DMS114 treated with DMSO at 0.1 percent for 48 hours (cell line): Measurements from ENCODE around the gene NR2E3.

Experiments
- DNase-seq: peaks from one replicate; lab custom pipeline; 2025; ENCODE audit not compliant: unreplicated experiment; lab: John Stamatoyannopoulos, UW

The NR2E3 gene

DNA sequence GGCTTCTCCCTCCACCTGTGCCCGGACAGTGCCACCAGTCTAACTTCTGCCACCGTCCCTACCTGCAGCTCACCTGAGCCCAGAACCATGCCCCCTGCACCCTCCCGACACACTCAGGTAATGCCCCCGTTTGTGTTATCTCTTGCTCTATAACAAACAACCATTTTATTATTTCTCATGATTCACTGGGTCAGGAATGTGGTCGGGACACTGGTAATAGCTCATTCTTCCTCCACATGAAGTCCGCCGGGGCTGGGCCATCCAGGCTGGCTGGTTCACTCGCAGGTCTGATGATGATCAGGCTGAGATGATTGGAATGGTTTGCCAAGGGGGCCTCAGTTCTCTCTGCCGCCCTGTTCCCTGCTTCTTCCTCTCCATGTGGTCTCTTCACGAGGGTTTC lies 20.3 kb upstream of the NR2E3 start:
- no peak for DNase-seq

DNA sequence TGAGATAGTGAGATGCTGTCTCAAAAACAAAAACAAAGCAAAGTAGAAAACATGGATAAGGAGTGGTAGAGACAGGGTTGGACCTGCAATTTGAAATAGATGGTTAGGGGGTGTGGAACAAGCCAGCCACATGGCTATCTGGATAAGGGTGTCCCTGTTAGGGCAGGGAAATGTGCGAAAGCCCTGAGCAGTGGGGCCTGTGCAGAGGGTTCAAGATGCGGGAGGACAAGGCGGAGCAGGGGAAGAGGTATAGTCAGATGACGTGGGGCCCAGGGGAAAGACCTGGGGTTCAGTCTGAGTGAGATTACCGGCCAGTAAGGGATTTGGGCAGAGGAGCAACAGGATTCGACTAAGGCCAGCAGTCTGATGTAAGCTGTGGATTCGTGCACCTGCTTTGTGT lies 18.4 kb upstream of the NR2E3 start:
- no peak for DNase-seq

DNA sequence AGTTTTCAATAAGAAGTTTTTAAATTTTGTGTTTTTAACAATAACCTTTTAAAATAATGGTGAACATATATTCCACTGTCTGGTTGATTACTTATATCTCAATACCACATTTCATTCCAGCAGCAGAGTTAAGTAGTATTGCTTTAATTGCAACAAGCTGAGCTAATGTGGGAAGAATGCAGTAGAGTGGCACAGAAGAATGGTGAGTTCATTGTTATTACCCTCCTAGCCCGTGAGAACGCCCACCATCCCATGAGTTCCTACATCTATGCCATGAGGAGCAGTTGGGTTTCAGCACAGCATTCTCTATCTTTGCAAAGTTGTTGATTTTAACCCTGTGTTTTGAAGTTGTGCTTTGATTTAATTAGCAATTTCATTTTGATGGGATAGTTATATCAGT lies 17.8 kb upstream of the NR2E3 start:
- DNase-seq: no peak

DNA sequence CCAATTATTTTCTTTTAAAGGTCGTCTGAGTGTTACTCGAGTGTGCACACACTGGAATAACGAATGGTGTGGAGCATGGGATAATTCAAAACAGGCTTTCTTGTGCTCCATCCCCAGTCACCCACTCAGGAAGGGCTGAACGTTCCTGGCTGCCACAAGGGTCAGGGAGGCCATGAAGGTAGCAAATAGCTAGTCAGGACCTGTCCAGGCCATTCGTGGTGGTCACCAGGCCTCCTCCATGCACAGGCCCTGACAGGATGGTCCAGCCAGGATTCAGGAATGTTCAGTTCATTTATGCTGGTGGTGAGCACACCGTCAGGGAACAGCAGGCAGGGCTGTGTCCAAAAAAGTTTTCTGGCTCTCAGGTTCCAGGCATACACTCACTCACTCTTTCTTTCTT lies 11.7 kb upstream of the NR2E3 start:
- no peak for DNase-seq

DNA sequence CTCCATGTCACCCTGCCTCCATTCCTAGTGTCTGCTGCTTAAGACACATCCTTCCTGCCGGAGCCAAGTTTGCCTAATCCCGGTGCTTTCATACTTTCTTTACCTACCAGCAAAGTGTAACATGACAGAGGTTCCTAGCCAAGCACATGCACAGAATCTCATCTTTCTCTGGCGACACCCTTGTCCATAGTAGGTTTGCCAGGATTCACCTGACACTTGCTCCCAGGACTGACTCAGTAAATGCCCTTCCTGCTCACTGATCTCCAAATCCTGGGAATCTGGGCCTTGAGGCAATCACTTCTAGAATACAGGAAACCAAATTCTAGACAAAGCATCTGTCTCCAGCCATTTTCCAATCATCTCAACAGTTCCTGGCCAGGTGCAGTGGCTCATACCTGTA lies 10.2 kb upstream of the NR2E3 start:
- no peak for DNase-seq

DNA sequence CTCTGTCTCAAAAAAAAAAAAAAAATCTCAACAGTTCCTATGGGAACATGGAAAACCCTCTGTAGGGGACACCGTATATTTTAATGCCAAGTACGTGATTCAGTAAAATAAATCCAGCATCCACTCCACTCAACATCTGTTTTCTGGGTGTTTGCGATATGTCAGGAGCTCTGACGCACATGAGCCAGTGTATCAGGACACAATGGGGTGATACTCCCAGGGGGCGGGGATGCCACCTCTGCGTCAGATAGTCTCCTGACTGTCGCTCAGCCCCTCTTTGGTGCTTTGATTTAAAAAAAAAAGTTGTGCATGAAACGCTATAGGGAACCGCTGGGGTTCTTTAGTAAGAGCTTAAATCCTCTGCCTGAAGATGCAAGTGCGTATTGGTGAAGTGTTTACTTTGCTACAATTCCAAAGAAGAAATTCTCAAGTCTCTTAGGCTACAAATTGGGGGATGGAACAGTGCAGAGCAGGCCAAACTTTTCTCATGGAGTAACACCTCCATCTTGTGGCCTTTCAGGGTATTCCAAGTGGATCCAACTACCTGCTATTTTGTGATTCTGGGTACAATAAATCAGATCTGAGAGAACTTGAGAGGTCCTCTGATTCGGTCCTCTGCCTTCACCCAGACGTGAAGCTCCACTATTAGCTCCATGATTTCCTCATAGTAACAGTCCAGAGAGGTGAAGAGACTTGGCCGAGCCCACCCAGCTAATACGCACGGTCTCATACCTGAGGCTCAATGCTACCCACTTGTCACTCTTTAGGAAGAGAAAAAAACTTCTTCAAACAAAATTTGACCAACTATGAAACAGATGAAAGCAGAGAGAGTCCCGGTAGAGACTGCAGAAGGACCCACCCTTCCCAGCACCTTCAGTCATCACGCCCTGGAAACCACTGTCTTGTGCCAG lies 9.3 kb upstream of the NR2E3 start:
- DNase-seq: peak; percentile 60

DNA sequence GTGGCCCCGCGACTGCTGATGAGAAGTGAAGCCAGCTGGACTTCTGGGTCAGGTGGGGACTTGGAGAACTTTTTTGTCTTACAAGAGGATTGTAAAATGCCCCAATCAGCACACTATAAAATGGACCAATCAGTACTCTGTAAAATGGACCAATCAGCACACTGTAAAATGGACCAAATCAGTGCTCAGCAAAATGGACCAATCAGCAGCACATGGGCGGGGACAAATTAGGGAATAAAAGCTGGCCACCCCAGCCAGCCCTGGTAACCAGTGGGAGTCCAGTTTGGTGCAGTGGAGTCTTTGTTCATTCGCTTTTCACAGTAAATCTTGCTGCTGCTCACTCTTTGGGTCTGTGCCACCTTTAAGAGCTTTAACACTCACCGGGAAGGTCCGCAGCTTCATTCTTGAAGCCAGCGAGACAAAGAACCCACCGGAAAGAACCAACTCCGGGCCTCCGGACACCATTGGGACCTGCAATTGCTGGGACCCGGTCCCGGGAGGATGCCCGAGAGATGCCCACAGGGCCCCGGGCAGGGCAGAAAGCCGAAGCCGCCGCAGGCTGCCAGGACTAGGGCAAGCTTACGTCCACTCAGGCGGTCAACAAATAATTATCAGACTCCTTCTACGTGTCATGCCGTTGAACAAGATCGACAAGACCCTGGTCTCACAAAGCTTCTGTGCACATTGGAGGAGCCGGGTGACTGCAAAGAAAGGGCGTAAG lies 8.3 kb upstream of the NR2E3 start:
- DNase-seq: no peak

DNA sequence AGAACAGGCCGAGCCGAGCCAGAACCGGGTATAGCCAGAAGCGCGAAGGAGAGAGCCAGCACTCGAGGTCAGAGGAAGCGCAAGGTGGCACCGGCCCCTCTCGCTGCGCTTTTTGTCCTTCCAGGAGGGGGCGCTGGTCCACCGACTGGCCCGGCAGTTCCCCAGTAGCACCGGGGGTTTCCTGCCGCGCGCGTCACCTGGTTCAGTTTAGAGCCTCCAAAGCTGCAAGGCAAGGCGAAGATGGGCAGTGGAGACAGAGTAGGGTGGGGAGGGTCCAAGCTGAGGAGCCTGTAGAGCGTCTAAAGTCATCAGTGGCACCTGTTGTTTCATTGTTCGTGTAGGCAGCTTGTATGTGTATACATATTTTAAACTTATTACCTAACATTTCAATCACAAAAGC lies 7.6 kb upstream of the NR2E3 start:
- DNase-seq: no peak

DNA sequence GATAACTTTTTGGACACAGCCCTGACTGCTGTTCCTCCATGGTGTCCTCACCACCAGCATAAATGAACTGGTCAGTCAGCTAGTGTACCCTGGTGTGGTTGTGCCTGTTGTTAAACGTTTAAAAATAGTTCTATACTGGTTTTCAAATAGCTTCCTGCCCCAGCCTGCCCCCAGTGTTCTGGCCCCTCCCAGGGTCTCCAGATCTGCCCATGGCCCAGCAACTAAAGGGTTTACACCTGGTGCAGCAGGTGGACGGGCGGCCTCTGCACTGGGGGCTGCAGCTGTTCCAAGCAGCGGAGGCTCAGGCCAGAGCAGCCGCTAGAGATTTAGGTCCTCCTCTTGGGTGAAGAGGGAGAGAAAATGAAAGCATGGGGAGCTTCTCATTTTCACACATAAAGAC lies 6.1 kb upstream of the NR2E3 start:
- DNase-seq: no peak

DNA sequence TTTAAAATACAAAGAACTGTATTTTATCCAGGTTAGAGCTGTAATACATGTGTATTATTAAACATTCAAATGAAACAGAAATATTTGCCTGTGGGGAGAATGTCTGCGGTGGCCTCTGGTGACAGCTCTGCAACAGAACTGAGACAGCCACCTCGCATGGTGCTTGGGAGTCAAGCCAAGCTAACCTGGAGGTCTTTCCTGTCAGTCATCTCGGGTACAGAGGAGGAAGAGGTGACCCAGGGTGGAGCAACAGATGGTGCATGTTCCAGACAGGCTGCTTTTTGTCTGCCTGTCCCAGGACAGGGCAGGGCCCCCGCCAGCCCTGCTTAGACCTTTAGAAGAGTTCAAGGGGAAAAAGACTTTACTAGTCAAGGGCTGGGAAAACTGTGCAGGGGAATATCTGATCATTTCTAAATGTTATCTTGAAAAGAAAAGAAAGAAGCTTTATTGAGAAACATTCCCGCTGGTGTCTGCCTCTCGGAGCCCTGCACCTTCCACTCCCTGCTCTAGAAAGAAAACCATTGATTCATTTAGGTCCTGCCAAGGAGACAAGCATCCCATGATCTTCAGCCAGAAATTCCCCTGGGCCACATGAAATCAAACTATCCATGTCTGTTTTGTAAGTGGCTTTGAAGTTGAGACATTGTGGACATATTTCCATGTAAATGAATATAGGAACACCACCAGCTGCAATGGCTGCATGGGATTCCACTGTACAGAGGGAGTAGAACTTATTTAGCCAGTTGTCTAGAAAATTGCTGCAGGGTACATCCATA lies 5.5 kb upstream of the NR2E3 start:
- no peak for DNase-seq

DNA sequence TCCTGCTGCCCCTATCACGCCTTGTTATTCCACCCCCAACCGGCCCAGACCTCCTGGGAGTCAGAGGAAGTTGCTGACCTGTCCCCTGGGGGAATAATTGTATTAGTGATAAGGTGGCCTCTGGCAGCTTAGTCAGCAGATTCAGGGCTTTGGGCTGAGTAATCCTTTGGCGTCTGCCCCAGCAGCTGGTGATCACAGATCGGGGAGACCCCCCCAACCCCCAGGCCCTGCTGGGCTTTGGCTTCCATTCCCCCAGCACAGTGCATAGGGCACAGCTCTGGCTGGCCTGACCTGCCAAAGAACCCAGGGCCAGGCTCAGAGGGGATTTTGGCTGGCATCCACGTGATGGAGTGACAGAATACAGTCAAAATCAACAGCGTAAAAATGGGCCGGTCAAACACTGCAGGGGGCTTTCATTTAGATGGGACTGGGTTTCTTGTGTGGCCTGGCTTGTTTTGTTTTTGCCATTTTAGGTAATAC lies 3.9 kb upstream of the NR2E3 start:
- no peak for DNase-seq

DNA sequence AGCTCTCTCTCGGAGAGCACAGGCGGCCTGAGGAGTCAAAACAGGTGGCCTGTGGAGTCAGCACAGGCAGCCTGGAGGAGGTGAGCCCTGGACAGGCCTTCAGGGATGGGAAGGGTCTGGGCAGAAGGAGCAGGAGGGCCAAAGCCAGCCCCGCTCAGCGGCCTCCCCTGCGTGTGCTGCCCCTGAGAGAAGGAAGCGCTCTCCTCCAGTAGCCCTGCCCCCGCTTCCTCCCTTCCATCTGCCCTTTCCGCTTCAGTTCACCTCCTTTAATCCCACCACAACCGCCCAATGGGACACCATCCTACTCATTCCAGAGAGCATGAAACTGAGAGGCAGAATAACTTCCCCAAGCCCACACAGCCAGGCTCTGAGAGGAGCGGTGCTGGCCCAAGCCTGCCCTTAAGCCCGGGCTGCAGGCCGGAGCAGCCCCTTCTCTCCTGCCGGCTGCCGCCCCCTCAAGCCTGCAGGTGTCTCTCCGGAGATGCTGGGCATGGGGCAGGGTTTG lies 3.2 kb upstream of the NR2E3 start:
- DNase-seq: no peak

DNA sequence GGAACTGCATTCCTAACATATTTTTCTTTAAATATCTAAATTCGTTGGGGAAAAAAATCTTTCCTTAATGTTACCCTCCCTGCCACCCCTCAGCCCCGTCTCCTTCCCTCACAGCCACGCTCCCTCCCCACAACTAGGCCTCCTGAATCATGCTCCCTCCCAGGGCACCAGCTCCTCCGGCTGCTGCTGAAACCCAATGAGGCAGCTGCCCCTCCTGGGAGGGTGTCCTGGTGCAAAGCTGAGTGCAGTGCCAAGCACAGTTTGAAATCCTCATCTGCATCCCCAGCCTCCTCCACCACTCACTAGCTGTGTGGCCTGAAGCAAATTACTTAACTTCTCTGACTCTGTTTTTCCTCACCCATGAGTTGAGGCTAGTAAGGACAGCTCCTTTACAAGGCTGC lies 2.7 kb upstream of the NR2E3 start:
- DNase-seq: no peak

DNA sequence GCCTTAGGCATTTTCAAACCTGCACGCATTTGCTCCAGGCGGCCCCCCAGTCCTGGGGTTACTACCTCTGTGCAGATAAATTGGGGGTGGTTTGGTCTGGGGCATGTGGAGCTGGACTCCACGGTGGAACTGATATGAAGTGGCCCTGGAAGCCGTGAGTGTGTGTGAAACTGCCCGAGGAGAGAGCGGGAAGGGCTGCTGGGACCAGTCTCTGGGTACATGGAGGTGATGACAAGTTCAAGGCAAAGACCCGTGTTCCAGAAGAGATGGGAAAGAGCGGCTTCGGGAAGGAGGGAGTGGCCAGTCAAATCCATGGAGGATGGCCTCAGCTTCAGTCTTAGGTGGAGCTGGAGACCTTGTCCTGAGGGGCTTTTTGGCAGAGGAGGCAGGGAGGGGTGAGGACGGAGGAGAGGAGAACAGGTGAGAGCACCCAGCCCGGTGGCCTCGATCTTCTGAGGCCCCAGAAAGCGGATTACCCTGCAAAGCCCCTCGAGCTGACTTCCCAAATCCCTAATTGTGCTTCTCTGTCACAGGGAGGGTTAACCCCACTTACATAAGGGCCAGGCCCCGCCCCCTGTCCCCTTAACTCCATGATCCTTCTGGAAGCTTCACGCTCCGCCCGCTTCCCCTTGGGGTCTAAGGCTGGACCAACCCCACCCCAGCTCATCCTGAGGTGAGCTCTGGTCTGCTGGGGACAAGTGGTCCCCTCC lies 1.9 kb upstream of the NR2E3 start:
- no peak for DNase-seq

DNA sequence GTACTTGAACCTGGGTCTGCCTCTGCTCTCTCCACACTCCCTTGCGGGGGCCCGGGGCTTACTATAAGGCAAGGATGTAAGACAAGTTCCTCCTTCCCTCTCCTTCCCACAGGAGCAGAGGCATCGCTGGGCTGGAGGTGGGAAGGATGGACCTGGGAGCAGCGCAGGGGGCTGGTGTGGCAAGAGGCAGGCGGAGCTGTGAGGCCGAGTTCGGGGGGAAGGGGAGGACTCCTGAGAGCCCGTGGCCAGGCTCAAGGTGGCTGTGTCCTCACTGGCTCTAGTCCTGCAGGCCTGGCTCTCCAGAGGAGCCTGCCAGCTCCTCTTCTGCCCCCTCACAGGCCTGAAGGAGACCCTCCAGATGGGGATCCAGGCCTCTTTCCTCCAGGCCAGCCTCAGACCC lies 1.0 kb upstream of the NR2E3 start:
- no peak for DNase-seq

DNA sequence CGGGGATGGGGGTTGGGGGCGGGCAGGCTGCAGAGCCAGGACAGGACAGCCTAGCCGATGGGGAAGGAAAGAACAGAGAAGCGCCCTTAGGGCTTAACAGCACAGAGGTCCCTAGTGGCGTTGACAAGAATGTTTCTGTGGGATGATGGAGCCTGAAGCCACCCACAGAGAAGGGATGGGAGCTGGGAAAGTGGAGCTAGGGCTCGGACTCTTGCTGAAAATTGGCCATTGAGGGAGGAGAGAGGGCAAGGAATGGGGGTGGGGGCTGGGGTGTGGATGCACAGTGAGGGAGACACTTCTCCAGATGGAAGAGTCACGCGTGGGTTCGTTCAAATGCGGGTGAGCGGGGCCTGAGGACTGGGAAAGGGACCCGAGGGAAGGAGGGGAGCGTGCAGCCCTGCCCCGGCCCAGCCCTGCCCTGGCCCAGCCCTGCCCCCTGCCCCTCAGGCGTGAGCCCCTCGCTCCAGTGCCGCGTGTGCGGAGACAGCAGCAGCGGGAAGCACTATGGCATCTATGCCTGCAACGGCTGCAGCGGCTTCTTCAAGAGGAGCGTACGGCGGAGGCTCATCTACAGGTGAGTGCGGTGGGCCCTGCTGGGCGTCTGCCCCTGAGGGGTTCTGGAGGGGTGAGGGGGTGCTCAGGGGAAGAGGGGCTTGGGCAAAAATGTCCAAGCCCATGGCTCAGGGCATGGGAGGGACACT lies 832 bp downstream of the NR2E3 start:
- DNase-seq: no peak

DNA sequence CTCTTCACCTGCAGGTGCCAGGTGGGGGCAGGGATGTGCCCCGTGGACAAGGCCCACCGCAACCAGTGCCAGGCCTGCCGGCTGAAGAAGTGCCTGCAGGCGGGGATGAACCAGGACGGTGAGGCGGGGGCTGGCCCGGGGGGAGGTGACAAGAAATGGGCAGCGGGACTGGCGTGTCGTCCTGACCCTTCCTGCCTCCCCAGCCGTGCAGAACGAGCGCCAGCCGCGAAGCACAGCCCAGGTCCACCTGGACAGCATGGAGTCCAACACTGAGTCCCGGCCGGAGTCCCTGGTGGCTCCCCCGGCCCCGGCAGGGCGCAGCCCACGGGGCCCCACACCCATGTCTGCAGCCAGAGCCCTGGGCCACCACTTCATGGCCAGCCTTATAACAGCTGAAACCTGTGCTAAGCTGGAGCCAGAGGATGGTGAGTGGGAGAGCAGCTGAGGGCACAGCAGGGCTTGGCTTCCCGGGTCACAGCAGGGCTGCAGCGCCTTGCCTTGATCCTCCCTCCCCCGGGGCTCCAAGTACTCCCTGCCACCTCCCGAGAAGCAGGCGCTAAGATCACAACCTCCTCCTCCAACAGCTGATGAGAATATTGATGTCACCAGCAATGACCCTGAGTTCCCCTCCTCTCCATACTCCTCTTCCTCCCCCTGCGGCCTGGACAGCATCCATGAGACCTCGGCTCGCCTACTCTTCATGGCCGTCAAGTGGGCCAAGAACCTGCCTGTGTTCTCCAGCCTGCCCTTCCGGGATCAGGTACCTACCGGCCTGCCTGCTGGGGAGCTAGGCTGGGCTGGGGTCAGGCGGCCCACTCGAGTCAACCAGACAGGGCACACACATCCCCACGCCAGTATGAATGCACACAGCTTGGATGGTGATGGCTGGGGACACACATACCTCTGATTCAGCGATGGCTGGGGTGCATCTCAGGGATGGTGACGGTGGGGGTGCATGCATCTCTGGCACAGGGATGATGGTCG lies 1.7 kb downstream of the NR2E3 start:
- DNase-seq: no peak

DNA sequence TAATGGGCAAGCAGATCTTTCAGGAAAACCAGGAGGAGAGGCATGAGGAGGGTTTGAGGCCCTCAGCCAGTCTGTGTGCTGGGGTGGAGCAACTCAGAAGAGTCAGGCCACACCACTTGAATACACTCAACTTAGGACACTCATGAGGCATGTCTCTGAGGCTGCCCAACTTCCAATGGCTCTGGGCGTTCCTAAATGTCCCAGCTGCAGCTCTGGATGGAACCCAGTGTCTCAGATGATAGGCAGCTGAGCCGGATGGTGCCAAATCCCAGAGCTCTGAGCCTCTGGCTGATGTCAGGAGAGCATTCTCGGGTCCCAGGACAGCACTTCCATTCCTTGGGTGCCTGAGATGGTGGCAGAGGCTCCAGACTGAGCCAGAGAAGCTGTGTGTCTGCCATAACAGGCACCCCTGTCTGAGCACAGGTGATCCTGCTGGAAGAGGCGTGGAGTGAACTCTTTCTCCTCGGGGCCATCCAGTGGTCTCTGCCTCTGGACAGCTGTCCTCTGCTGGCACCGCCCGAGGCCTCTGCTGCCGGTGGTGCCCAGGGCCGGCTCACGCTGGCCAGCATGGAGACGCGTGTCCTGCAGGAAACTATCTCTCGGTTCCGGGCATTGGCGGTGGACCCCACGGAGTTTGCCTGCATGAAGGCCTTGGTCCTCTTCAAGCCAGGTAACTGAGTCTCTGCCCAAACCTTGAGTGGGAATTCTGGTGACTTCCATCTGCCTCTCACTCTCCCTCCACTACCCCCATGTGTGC lies 2.8 kb downstream of the NR2E3 start:
- no peak for DNase-seq
